Activated CD8-positive, alpha-beta memory T cell treated with anti-CD3 and anti-CD28 coated beads, Interleukin-2, amount 50 U/mL, for 24 hours (primary cell): ENCODE results near the gene KSR1.
"Not testable (repeated sequence)": the region's sequence is repeated elsewhere in the genome, so short reads cannot be mapped to it uniquely, and the experiment has no call there.

Experiments used
- DNase-seq: peaks from one replicate; pipeline ENCODE4 v3.0.0-alpha.2; 2020; ENCODE audit errors: extremely low read depth

Gene KSR1

GRCh38 chr17:27453471-27453870 lies 2.8 kb upstream of the KSR1 start:
- DNase-seq: no peak

- no peak for DNase-seq
These were observed 2.2 kb upstream of the KSR1 start for GRCh38 chr17:27454089-27454488.

- no peak for DNase-seq
These were observed 873 bp upstream of the KSR1 start for GRCh38 chr17:27455236-27455913.

- no peak for DNase-seq
These were observed 572 bp downstream of the KSR1 start for GRCh38 chr17:27456681-27457359.

DNA sequence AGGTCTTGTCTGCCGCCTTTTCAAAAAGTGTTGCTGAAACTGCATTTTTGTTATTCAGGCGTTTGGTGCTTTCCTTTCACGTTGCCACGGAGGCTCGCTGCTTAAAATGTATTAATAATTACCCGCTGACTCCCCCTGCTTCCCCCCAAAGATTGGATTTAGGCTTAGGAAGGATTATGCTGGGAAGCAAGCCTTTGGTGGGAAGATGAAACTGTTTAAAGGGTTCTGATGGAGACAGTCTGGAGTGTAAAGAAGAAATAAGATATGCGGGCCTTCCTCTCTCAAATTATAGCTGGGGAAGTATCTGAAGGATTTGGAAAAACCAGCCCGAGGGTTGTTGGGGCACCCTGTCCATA lies 1.1 kb downstream of the KSR1 start:
- no peak for DNase-seq

DNA sequence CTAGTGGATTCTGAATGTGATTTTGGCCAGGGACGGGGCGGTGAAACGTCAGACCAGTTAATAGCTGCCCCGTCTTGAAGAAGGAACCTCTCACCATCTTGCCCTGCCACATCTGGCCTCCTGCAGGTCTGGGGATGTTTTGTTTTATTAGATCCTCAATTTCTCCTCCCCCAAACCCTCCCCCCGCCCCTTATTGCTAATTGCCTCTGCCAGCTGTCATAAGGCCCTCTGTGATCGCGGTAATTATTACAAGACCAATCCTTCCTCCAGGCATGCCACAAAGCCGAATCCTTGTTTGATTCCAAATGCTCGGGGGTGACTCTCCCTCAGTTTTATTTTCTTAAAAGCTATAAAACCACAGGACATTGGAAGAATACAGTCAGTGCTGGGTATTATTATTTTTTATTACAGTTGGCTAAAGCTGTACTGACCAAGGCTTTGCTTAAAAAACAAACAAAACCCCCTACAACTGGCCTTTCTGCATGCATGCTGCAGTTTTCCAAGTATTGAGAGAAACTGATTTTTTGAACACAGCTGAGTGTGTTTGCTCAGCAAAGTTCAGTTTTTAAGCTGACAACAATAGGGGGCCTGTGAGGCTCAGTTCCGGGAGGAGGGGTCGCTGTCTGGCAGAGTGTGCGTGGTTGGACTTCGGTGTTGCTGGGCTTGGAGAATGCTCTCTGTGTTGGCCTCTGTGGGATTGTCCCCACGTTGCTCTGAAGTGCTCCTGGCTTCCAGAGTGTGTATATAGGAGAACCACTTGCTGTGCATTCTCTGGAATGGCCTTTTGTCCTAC lies 1.7 kb downstream of the KSR1 start:
- DNase-seq: no peak

- DNase-seq: no peak
These were observed 2.3 kb downstream of the KSR1 start for GRCh38 chr17:27458524-27458908.

- DNase-seq: no peak
These were observed 3.2 kb downstream of the KSR1 start for GRCh38 chr17:27459433-27459832.

DNA sequence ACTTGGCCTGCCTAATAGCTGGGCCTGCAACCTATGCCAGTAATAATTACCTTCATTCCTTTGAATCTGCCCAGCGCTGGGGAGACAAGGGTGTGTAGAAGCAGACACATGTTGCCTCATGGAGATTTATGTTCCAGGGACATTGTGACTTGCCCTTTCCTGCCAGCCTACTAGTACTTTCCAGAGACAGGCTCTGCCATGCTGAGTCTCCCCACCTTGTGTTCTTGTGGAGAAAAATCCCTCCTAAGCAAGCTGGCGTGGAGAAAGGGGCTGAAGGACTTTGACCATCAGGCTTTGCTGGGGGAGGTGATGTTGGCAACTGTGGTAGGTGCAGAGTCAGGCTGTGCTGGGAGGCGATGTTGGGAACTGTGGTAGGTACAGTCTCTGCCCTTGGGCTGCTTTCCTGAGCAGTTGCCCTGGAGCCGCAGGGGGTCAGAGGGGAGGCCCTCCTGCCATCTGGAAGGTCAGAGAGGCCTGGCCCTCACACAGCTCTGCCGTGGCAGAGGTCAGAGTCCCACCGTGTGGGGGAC lies 4.0 kb downstream of the KSR1 start:
- no peak for DNase-seq

GRCh38 chr17:27461192-27461859 lies 5.1 kb downstream of the KSR1 start:
- no peak for DNase-seq

- no peak for DNase-seq
These were observed 5.9 kb downstream of the KSR1 start for GRCh38 chr17:27462149-27462548.

DNA sequence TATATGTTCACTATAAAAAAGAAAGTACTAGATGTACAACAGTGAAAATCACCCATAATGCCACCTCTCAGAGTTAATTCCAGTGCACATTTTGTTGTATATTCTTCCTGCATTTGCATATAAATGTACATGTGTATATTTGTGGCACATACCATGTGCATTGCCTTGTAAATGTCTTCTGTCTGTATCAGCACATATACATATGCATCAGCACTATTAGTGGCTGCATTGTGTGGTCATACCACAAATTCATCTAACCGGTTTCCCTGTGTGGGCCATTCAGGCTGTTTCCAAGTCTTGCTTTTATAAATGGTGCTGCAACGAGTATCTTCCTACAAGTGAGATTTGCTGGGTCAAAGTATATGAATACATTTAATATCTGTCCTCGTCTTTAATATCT lies 6.5 kb downstream of the KSR1 start:
- no peak for DNase-seq

DNA sequence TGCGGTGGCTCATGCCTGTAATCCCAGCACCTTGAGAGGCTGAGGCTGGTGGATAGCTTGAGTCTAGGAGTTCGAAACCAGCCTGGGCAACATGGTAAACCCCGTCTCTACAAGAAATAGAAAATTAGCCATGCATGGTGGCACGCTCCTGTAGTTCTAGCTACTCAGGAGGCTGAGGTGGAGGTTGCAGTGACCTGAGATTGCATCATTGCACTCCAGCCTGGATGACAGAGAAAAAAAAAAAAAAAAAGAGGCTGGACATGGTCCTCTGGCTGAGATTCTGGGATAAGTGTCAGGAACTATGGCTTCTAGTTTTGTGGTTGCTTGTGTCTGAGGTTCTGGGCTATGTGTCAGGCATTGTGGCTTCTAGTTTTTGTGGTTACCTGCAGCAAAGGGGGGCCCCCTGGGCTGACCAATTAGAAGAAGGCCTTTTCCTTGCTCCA lies 7.0 kb downstream of the KSR1 start:
- no peak for DNase-seq

- DNase-seq: not testable (repeated sequence)
These were observed 7.8 kb downstream of the KSR1 start for GRCh38 chr17:27464019-27464418.

GRCh38 chr17:27464431-27464830 lies 8.2 kb downstream of the KSR1 start:
- DNase-seq: no peak

DNA sequence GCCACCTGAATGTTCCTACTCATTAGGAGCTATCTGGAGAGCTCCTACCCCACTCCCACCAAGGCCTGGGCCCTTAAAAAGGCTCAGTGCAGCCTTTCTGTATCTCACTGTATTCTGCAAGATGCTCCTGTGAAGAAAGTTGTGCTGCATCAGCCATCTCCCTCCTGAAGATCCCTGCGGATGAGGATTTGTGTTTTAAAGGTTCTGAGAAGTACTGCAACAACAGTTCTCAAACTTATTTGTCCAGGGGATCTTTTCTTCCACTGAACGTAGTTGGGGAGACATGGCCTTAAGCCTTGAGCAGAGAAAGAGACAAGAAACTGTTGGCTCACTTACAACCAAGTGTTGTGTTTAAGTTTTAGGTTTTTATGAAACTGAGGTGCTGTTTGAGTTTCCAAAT lies 9.6 kb downstream of the KSR1 start:
- DNase-seq: not testable (repeated sequence)

DNA sequence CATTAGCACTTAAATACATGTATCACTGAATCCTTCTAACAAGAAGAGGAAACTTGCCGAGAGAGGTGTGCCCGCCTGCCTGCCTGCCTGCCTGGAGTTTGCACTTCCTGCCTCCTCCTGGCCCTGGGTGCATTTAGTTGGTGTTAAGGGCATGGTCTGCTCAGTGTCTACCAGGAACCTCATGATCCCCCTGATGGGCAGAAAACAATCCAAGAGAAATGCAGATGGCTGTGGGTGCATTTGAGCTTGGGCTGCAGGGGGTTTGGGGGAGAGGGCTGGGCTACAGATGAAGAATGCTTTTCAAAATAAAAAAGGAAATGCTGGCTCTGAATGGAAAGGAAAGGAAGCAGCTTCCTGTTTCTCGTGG lies 10.1 kb downstream of the KSR1 start:
- DNase-seq: no peak

GRCh38 chr17:27466743-27467375 lies 10.6 kb downstream of the KSR1 start:
- DNase-seq: peak; percentile 57

- DNase-seq: no peak
These were observed 13.0 kb downstream of the KSR1 start for GRCh38 chr17:27469256-27469655.

DNA sequence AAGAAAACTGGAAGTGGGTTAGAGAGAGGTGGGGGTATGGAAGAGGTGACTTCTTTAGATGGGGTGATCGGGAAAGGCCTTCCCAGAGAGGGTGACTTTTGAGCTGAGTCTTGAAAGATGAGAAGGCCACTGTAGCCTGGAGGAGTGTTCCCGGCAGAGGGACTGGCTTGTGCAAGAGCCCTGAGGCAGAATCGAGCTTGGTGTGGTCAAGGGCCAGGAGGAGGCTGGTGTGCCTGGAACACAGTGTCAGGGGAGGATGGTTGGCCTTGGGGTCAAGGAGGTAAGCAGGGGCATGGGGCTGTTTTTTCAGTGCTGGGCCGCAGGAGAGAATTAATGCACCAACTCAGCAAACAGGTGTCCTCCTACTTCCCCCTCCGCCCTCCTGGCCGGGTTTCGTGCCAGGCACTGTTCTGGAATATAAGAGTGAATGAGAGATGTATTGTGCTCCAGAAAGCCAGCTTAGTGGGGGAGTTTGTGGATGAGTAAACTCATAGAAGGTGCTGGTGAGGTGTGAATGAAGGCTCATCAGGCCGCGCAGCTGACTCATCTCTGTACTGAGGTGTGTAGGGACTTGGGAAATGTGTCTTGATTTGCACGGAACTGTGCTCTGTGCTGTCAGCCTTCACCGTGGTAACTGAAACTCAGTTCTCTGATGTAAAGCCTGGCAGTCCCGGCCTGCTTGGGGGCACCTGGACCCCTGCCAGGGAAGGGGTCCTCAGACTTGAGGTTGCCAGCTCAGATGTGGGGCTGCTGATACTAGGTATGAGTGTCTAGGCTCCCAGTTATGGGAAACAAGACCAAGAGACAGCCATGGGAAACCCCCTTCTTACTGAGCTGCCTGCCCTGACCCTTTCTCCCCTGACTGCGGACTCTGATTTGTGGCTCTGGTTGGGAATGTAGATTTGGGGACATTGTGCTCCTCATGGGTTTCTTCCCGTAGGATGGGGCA lies 15.3 kb downstream of the KSR1 start:
- peak; percentile 69 for DNase-seq
